Glutamatergic neuron (in vitro differentiated cells): ENCODE data around the gene CARD14. TPM values are rescaled to one million over a fixed set of nuclear protein-coding genes. Genes with fewer than 3 reads are reported as not detected.
"Not testable (repeated sequence)": the region's sequence is repeated elsewhere in the genome, so short reads cannot be mapped to it uniquely, and the experiment has no call there.

Source experiments
- DNase-seq: peaks from one replicate; pipeline ENCODE4 v3.0.0; 2022
- H3K27ac Mint-ChIP-seq: one replicate; pipeline ENCODE4 v1.8.0; 2020; ENCODE audit warnings: mild to moderate bottlenecking, mixed read lengths, inconsistent platforms; ENCODE audit not compliant: unreplicated experiment
- H3K27me3 Mint-ChIP-seq: one replicate; pipeline ENCODE4 v1.8.0; 2020; ENCODE audit warnings: mild to moderate bottlenecking, moderate library complexity, mixed read lengths, inconsistent platforms; ENCODE audit not compliant: unreplicated experiment
- H3K36me3 Mint-ChIP-seq: one replicate; pipeline ENCODE4 v1.8.0; 2020; ENCODE audit warnings: mild to moderate bottlenecking, mixed read lengths, inconsistent platforms; ENCODE audit not compliant: unreplicated experiment
- H3K4me1 Mint-ChIP-seq: one replicate; pipeline ENCODE4 v1.8.0; 2020; ENCODE audit warnings: mild to moderate bottlenecking, low read depth, mixed read lengths, inconsistent platforms; ENCODE audit not compliant: unreplicated experiment
- H3K4me3 Mint-ChIP-seq: one replicate; pipeline ENCODE4 v1.8.0; 2020; ENCODE audit warnings: mild to moderate bottlenecking, mixed read lengths, inconsistent platforms; ENCODE audit not compliant: unreplicated experiment
- H3K9me3 Mint-ChIP-seq: one replicate; pipeline ENCODE4 v1.8.0; 2020; ENCODE audit warnings: mild to moderate bottlenecking, moderate library complexity, mixed read lengths, inconsistent platforms; ENCODE audit not compliant: unreplicated experiment
- CTCF ChIP-seq: fragments of 200-600 bp; sonication (generic); IDR thresholded peaks from one replicate; pipeline ENCODE4 v1.5.0; 2021; ENCODE audit not compliant: partially characterized antibody, unreplicated experiment
- total RNA-seq: library from RNA; stranded (reverse); fragmentation: NEBNext Ultra II Directional; extraction: Animal tissue kit (Norgen Biotek cat#: 25700); gene quantifications from one replicate; pipeline ENCODE4 v1.2.1, GENCODE V29; 2021; ENCODE audit not compliant: unreplicated experiment

The CARD14 gene
- total RNA-seq, 1 donor from 2014 or later: 1.1 TPM

GRCh38 chr17:80254396-80255251 lies 84.8 kb downstream of the CARD14 start:
- Mint-ChIP-seq H3K4me3 (no peak overlapping the region), H3K36me3 (no peaks in the 10 kb centered on the region), H3K9me3 (peaks cover 19% of the 10 kb centered on the region), H3K27ac (no peak overlapping the region), H3K27me3 (no peaks in the 10 kb centered on the region), H3K4me1 (peaks cover 18% of the 10 kb centered on the region)
- no peak for DNase-seq
- no peak for TF ChIP-seq CTCF

GRCh38 chr17:80256034-80256350 lies 86.2 kb downstream of the CARD14 start:
- DNase-seq: no peak
- Mint-ChIP-seq H3K9me3 (peaks cover 18% of the 10 kb centered on the region), H3K27ac (no peak overlapping the region), H3K4me1 (peaks cover 20% of the 10 kb centered on the region), H3K36me3 (no peaks in the 10 kb centered on the region), H3K4me3 (no peak overlapping the region), H3K27me3 (no peaks in the 10 kb centered on the region)
- TF ChIP-seq CTCF: no peak

- peaks cover 4% of the 10 kb centered on the region for H3K27me3 Mint-ChIP-seq
- H3K36me3 Mint-ChIP-seq: no peaks in the 10 kb centered on the region
- H3K9me3 Mint-ChIP-seq: peaks cover 22% of the 10 kb centered on the region
- H3K27ac Mint-ChIP-seq: peak overlapping the region; percentile 93
- no peak for DNase-seq
- H3K4me3 Mint-ChIP-seq: no peak overlapping the region
- no peak for TF ChIP-seq CTCF
- H3K4me1 Mint-ChIP-seq: peaks cover 29% of the 10 kb centered on the region
Measured at GRCh38 chr17:80257716-80258213, 87.9 kb downstream of the CARD14 start.

- Mint-ChIP-seq H3K27ac (peak overlapping the region; percentile 93), H3K9me3 (peaks cover 22% of the 10 kb centered on the region), H3K4me3 (peak overlapping the region; percentile 61), H3K4me1 (peaks cover 29% of the 10 kb centered on the region)
- not testable (repeated sequence) for DNase-seq, H3K36me3 Mint-ChIP-seq, H3K27me3 Mint-ChIP-seq
Measured at GRCh38 chr17:80258296-80258695, 88.5 kb downstream of the CARD14 start.

Other genes with a start within 250 kb of the CARD14 start
- gene TBC1D16, start 134.2 kb upstream of the CARD14 start, total RNA-seq: 197 TPM
- 25.3 TPM for gene CCDC40, start 133.4 kb upstream of the CARD14 start, total RNA-seq
- 384 TPM for gene GAA, start 68.4 kb upstream of the CARD14 start, total RNA-seq
- gene EIF4A3, start 22.9 kb upstream of the CARD14 start, total RNA-seq: 110 TPM
- 17.3 TPM for gene SGSH, start 50.3 kb downstream of the CARD14 start, total RNA-seq
- gene SLC26A11, start 50.4 kb downstream of the CARD14 start, total RNA-seq: 15.9 TPM
- gene RNF213, start 90.8 kb downstream of the CARD14 start, total RNA-seq: 34.7 TPM
- gene ENDOV, start 245.1 kb downstream of the CARD14 start, total RNA-seq: 42.1 TPM